Large intestine (tissue), 3 donors: ENCODE measurements around the gene GAREM1. TPM values are rescaled to one million over a fixed set of nuclear protein-coding genes. Genes with fewer than 3 reads are reported as not detected.
"Not testable (repeated sequence)": the region's sequence is repeated elsewhere in the genome, so short reads cannot be mapped to it uniquely, and the experiment has no call there.

Experiments
- DNase-seq, 2 donors: peaks; one replicate each; pipeline versions ENCODE4 v3.0.0 to v3.0.0-alpha.2; 2013
- H3K27ac ChIP-seq: one replicate; pipeline ENCODE4 v1.5.1; 2013; ENCODE audit warnings: low read length
- H3K27me3 ChIP-seq: 2 replicates; pipeline ENCODE4 v1.6.1; 2013; ENCODE audit warnings: low read length; ENCODE audit not compliant: control insufficient read depth, insufficient read depth
- H3K36me3 ChIP-seq: 2 replicates; pipeline ENCODE4 v1.6.1; 2013; ENCODE audit warnings: low read length; ENCODE audit not compliant: control insufficient read depth, insufficient read depth
- H3K4me1 ChIP-seq: one replicate; pipeline ENCODE4 v1.6.1; 2013; ENCODE audit warnings: low read length; ENCODE audit not compliant: control insufficient read depth, insufficient read depth
- H3K4me3 ChIP-seq: one replicate; pipeline ENCODE4 v1.5.1; 2013; ENCODE audit warnings: low read length
- H3K9me3 ChIP-seq: one replicate; pipeline ENCODE4 v1.6.1; 2013; ENCODE audit warnings: mild to moderate bottlenecking, low read depth, low read length, moderate library complexity; ENCODE audit not compliant: control insufficient read depth
- WGBS: methylation state at CpG from one replicate; pipeline ENCODE4 v1.1.5; 2013; ENCODE audit warnings: low lambda C conversion rate; ENCODE audit not compliant: insufficient coverage; 5-methylcytosine and 5-hydroxymethylcytosine counted together
- polyA plus RNA-seq: library from polyadenylated mRNA; unstranded; fragments of 120-200 nt; gene quantifications from one replicate; pipeline ENCODE4 v1.2.1, GENCODE V29; 2013

GAREM1 gene
- polyA plus RNA-seq, 1 donor: 11.8 TPM

GRCh38 chr18:32299484-32299883, 171.2 kb downstream of the GAREM1 start:
- Histone ChIP-seq H3K4me1 (no peaks in the 10 kb centered on the region), H3K9me3 (no peaks in the 10 kb centered on the region), H3K4me3 (no peak overlapping the region), H3K27ac (no peak overlapping the region), H3K27me3 (no peaks in the 10 kb centered on the region), H3K36me3 (no peaks in the 10 kb centered on the region)
- no peak for DNase-seq
- no CpG with 5 or more reads among the region's 1 CpG for WGBS

GRCh38 chr18:32298171-32298667, 172.5 kb downstream of the GAREM1 start:
- no peak overlapping the region for H3K27ac ChIP-seq
- WGBS: 69% methylated on average over 5 of the region's 6 CpGs
- DNase-seq: no peak

GRCh38 chr18:32297579-32298170, 173.0 kb downstream of the GAREM1 start:
- Histone ChIP-seq H3K9me3 (no peaks in the 10 kb centered on the region), H3K27me3 (no peaks in the 10 kb centered on the region), H3K4me3 (no peak overlapping the region), H3K4me1 (no peaks in the 10 kb centered on the region), H3K36me3 (no peaks in the 10 kb centered on the region), H3K27ac (no peak overlapping the region)
- DNase-seq: no peak
- WGBS: 84% methylated on average over 4 of the region's 5 CpGs

More at GRCh38 chr18:32298171-32298667, 172.5 kb downstream of the GAREM1 start:
- H3K9me3 ChIP-seq: no peaks in the 10 kb centered on the region
- H3K4me3 ChIP-seq: no peak overlapping the region
- no peaks in the 10 kb centered on the region for H3K4me1 ChIP-seq
- H3K27me3 ChIP-seq: no peaks in the 10 kb centered on the region
- no peaks in the 10 kb centered on the region for H3K36me3 ChIP-seq

- Histone ChIP-seq H3K27ac (no peak overlapping the region), H3K4me1 (no peaks in the 10 kb centered on the region), H3K4me3 (no peak overlapping the region), H3K36me3 (no peaks in the 10 kb centered on the region), H3K27me3 (no peaks in the 10 kb centered on the region), H3K9me3 (no peaks in the 10 kb centered on the region)
- no CpG with 5 or more reads among the region's 2 CpGs for WGBS
- DNase-seq: no peak
These were observed 173.8 kb downstream of the GAREM1 start for GRCh38 chr18:32296851-32297250.

GRCh38 chr18:32295604-32296003, 175.1 kb downstream of the GAREM1 start:
- Histone ChIP-seq H3K4me3 (no peak overlapping the region), H3K27ac (no peak overlapping the region), H3K4me1 (no peaks in the 10 kb centered on the region), H3K36me3 (no peaks in the 10 kb centered on the region), H3K27me3 (no peaks in the 10 kb centered on the region), H3K9me3 (no peaks in the 10 kb centered on the region)
- no peak for DNase-seq
- WGBS: 100% methylated on average over 1 of the region's 3 CpGs

- H3K4me3 ChIP-seq: no peak overlapping the region
- H3K9me3 ChIP-seq: no peaks in the 10 kb centered on the region
- no peaks in the 10 kb centered on the region for H3K27me3 ChIP-seq
- H3K27ac ChIP-seq: no peak overlapping the region
- no CpG with 5 or more reads among the region's 2 CpGs for WGBS
- DNase-seq: no peak
- H3K36me3 ChIP-seq: no peaks in the 10 kb centered on the region
- H3K4me1 ChIP-seq: no peaks in the 10 kb centered on the region
These were observed 177.6 kb downstream of the GAREM1 start for GRCh38 chr18:32293107-32293506.

GRCh38 chr18:32291623-32292022, 179.1 kb downstream of the GAREM1 start:
- H3K27ac ChIP-seq, H3K4me1 ChIP-seq, H3K27me3 ChIP-seq, H3K9me3 ChIP-seq, DNase-seq, H3K4me3 ChIP-seq: not testable (repeated sequence)
- WGBS: no CpG with 5 or more reads among the region's 3 CpGs
- peaks cover 11% of the 10 kb centered on the region for H3K36me3 ChIP-seq

GRCh38 chr18:32290810-32291209, 179.9 kb downstream of the GAREM1 start:
- Histone ChIP-seq H3K9me3 (no peaks in the 10 kb centered on the region), H3K4me1 (no peaks in the 10 kb centered on the region), H3K36me3 (peaks cover 16% of the 10 kb centered on the region), H3K27ac (no peak overlapping the region), H3K27me3 (no peaks in the 10 kb centered on the region), H3K4me3 (no peak overlapping the region)
- no peak for DNase-seq
- WGBS: 100% methylated on average over 1 of the region's 2 CpGs

- Histone ChIP-seq H3K36me3 (peaks cover 19% of the 10 kb centered on the region), H3K9me3 (no peaks in the 10 kb centered on the region), H3K27ac (no peak overlapping the region), H3K4me1 (no peaks in the 10 kb centered on the region), H3K27me3 (no peaks in the 10 kb centered on the region), H3K4me3 (no peak overlapping the region)
- DNase-seq: peak; percentile 54 to 55
- no CpG with 5 or more reads among the region's 1 CpG for whole genome bisulfite sequencing
These were observed 181.1 kb downstream of the GAREM1 start for GRCh38 chr18:32289483-32290075.

GRCh38 chr18:32287873-32288272, 182.8 kb downstream of the GAREM1 start:
- H3K27me3 ChIP-seq: no peaks in the 10 kb centered on the region
- H3K36me3 ChIP-seq: peaks cover 19% of the 10 kb centered on the region
- no peak for DNase-seq
- H3K4me3 ChIP-seq: no peak overlapping the region
- H3K27ac ChIP-seq: no peak overlapping the region
- WGBS: 96% methylated on average over 3 of the region's 9 CpGs
- H3K9me3 ChIP-seq: no peaks in the 10 kb centered on the region
- H3K4me1 ChIP-seq: no peaks in the 10 kb centered on the region

GRCh38 chr18:32287249-32287648, 183.4 kb downstream of the GAREM1 start:
- H3K4me3 ChIP-seq: no peak overlapping the region
- no peak overlapping the region for H3K27ac ChIP-seq
- WGBS: no CpG with 5 or more reads among the region's 16 CpGs
- no peaks in the 10 kb centered on the region for H3K27me3 ChIP-seq
- no peak for DNase-seq
- H3K9me3 ChIP-seq: no peaks in the 10 kb centered on the region
- H3K36me3 ChIP-seq: peaks cover 19% of the 10 kb centered on the region
- no peaks in the 10 kb centered on the region for H3K4me1 ChIP-seq
